H9 (cell line): Measurements from ENCODE around the gene SELENOS. TPM values are rescaled to one million over a fixed set of nuclear protein-coding genes. Genes with fewer than 3 reads are reported as not detected.

Experiments
- DNase-seq: peaks from one replicate; pipeline ENCODE4 v3.0.0-alpha.2; 2017
- H2AFZ ChIP-seq: one replicate; pipeline ENCODE4 v1.6.1; 2013; ENCODE audit warnings: mild to moderate bottlenecking, low read length, control low read depth, moderate library complexity
- H2AK5ac ChIP-seq: 2 replicates; pipeline ENCODE4 v1.6.1; 2013; ENCODE audit warnings: low read length, control low read depth, mixed read lengths; ENCODE audit not compliant: insufficient read length
- H2BK120ac ChIP-seq: one replicate; pipeline ENCODE4 v1.6.1; 2013; ENCODE audit warnings: low read depth, mild to moderate bottlenecking, low read length, control low read depth, inconsistent platforms; ENCODE audit not compliant: poor library complexity, severe bottlenecking
- H2BK12ac ChIP-seq: 2 replicates; pipeline ENCODE4 v1.6.1; 2013; ENCODE audit warnings: low read length, control low read depth, mixed read lengths, low read depth; ENCODE audit not compliant: insufficient read length
- H2BK15ac ChIP-seq: 2 replicates; pipeline ENCODE4 v1.6.1; 2013; ENCODE audit warnings: low read depth, low read length, control low read depth
- H2BK20ac ChIP-seq: one replicate; pipeline ENCODE4 v1.6.1; 2013; ENCODE audit warnings: low read depth, mild to moderate bottlenecking, low read length, control low read depth, inconsistent platforms; ENCODE audit not compliant: poor library complexity, severe bottlenecking
- H2BK5ac ChIP-seq: 2 replicates; pipeline ENCODE4 v1.6.1; 2013; ENCODE audit warnings: low read length, control low read depth, mixed read lengths; ENCODE audit not compliant: insufficient read length
- H3K14ac ChIP-seq: 2 replicates; pipeline ENCODE4 v1.6.1; 2013; ENCODE audit warnings: low read length, control low read depth; ENCODE audit not compliant: insufficient read depth
- H3K18ac ChIP-seq: 2 replicates; pipeline ENCODE4 v1.6.1; 2013; ENCODE audit warnings: low read depth, mild to moderate bottlenecking, mixed read lengths, low read length, control low read depth; ENCODE audit not compliant: insufficient read length
- H3K23ac ChIP-seq: 2 replicates; pipeline ENCODE4 v1.6.1; 2013; ENCODE audit warnings: low read length, control low read depth, mixed read lengths, low read depth; ENCODE audit not compliant: insufficient read length
- H3K23me2 ChIP-seq: 2 replicates; pipeline ENCODE4 v1.6.1; 2013; ENCODE audit warnings: low read depth, mild to moderate bottlenecking, mixed read lengths, low read length, control low read depth; ENCODE audit not compliant: insufficient read length, poor library complexity, severe bottlenecking
- H3K27ac ChIP-seq: 2 replicates; pipeline ENCODE4 v1.5.1; 2013; ENCODE audit warnings: low read length, control low read depth, mixed read lengths, low read depth; ENCODE audit not compliant: insufficient read length
- H3K27me3 ChIP-seq: 2 replicates; pipeline ENCODE4 v1.6.1; 2013; ENCODE audit warnings: low read length, control low read depth, inconsistent platforms; ENCODE audit not compliant: insufficient read depth
- H3K4ac ChIP-seq: 2 replicates; pipeline ENCODE4 v1.6.1; 2013; ENCODE audit warnings: low read depth, mild to moderate bottlenecking, control low read depth, inconsistent platforms, low read length, moderate library complexity
- H3K4me1 ChIP-seq: 2 replicates; pipeline ENCODE4 v1.6.1; 2013; ENCODE audit warnings: low read length, control low read depth, inconsistent platforms; ENCODE audit not compliant: insufficient read depth
- H3K4me2 ChIP-seq: 2 replicates; pipeline ENCODE4 v1.6.1; 2013; ENCODE audit warnings: low read length, control low read depth, mixed read lengths; ENCODE audit not compliant: insufficient read length, insufficient read depth
- H3K56ac ChIP-seq: 2 replicates; pipeline ENCODE4 v1.6.1; 2013; ENCODE audit warnings: low read depth, mild to moderate bottlenecking, mixed read lengths, low read length, control low read depth; ENCODE audit not compliant: insufficient read length
- H3K79me1 ChIP-seq: 2 replicates; pipeline ENCODE4 v1.6.1; 2013; ENCODE audit warnings: low read depth, mild to moderate bottlenecking, moderate library complexity, low read length, control low read depth, inconsistent platforms; ENCODE audit not compliant: insufficient read depth, poor library complexity, severe bottlenecking
- H3K79me2 ChIP-seq: 2 replicates; pipeline ENCODE4 v1.6.1; 2013; ENCODE audit warnings: low read length, control low read depth, inconsistent platforms; ENCODE audit not compliant: insufficient read depth
- H3K9ac ChIP-seq: 2 replicates; pipeline ENCODE4 v1.6.1; 2013; ENCODE audit warnings: low read length, control low read depth, mixed read lengths; ENCODE audit not compliant: insufficient read length; ENCODE audit errors: extremely low read depth
- H3K9me3 ChIP-seq: one replicate; pipeline ENCODE4 v1.6.1; 2013; ENCODE audit warnings: low read depth, low read length, inconsistent platforms; ENCODE audit not compliant: control insufficient read depth
- H3T11ph ChIP-seq: one replicate; pipeline ENCODE4 v1.6.1; 2013; ENCODE audit warnings: mild to moderate bottlenecking, low read length, control low read depth, inconsistent platforms
- H4K20me1 ChIP-seq: one replicate; pipeline ENCODE4 v1.6.1; 2013; ENCODE audit not compliant: control insufficient read depth, insufficient read length, insufficient read depth
- H4K5ac ChIP-seq: 2 replicates; pipeline ENCODE4 v1.6.1; 2013; ENCODE audit warnings: low read depth, mild to moderate bottlenecking, mixed read lengths, low read length, control low read depth; ENCODE audit not compliant: insufficient read length
- H4K8ac ChIP-seq: replicated peaks from 2 replicates; pipeline ENCODE4 v1.6.1; 2013; ENCODE audit warnings: low read length, control low read depth, mixed read lengths, low read depth; ENCODE audit not compliant: insufficient read length
- H4K91ac ChIP-seq: 2 replicates; pipeline ENCODE4 v1.6.1; 2013; ENCODE audit warnings: low read depth, mild to moderate bottlenecking, moderate library complexity, mixed read lengths, low read length, control low read depth; ENCODE audit not compliant: insufficient read length
- H3K27ac Mint-ChIP-seq, 3 experiments: 2 replicates in 2 of 3; 3 replicates in 1 of 3; pipeline ENCODE4 v1.8.0; 2020 to 2021; ENCODE audit warnings: mixed read lengths in 3 of 3, mild to moderate bottlenecking in 1 of 3, moderate library complexity in 1 of 3
- H3K27me3 Mint-ChIP-seq: 2 replicates; pipeline ENCODE4 v1.8.0; 2021; ENCODE audit warnings: low read depth, mild to moderate bottlenecking, moderate library complexity, mixed read lengths
- H3K36me3 Mint-ChIP-seq, 3 experiments: 2 replicates in 2 of 3; 3 replicates in 1 of 3; pipeline ENCODE4 v1.8.0; 2020 to 2021; ENCODE audit warnings: low read depth in 3 of 3, mixed read lengths in 3 of 3; ENCODE audit not compliant: insufficient read depth in 1 of 3
- H3K4me1 Mint-ChIP-seq, 2 experiments: 2 replicates each; pipeline ENCODE4 v1.8.0; 2020; ENCODE audit warnings: mixed read lengths in 2 of 2
- H3K4me3 Mint-ChIP-seq, 2 experiments: 2 replicates in 1 of 2; 3 replicates in 1 of 2; pipeline ENCODE4 v1.8.0; 2020 to 2021; ENCODE audit warnings: mild to moderate bottlenecking in 2 of 2, mixed read lengths in 2 of 2, moderate library complexity in 1 of 2
- H3K9me3 Mint-ChIP-seq, 2 experiments: 2 replicates in 1 of 2; 3 replicates in 1 of 2; pipeline ENCODE4 v1.8.0; 2020; ENCODE audit warnings: mild to moderate bottlenecking in 2 of 2, mixed read lengths in 2 of 2, moderate library complexity in 1 of 2
- WGBS: extraction: QIAGEN DNeasy Blood & Tissue Kit; methylation state at CpG from one replicate; pipeline ENCODE4 v1.1.7; 2013; ENCODE audit warnings: missing lambda C conversion rate, low lambda C conversion rate, mixed read lengths; ENCODE audit not compliant: insufficient read length; ENCODE audit errors: extremely low coverage; 5-methylcytosine and 5-hydroxymethylcytosine counted together
- total RNA-seq: library from RNA; stranded (reverse); gene quantifications from 2 replicates; pipeline ENCODE4 v1.2.1, GENCODE V29; 2021
- TF ChIP-seq, protein P1 (sequence below): fragments of 200-600 bp; sonication (generic); conservative IDR thresholded peaks from 3 replicates; pipeline ENCODE4 v1.8.0; 2021; ENCODE audit warnings: antibody characterized with exemption, mild to moderate bottlenecking

The SELENOS gene
- total RNA-seq, 1 experiment from 2014 or later, result 57.7 TPM

DNA sequence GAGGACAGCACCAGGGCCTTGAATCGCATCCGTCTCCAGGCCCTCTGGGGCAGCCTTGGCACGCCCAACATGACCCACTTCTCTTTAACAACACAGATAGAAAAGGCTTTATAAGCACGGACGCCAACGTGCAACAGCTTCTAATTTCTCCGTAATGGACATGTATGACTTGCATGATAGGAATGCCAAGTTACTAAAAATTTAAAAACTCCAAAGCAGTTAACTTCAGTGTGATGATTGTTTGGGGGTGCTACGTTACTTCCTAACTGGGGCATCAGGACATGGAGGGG lies 48.7 kb upstream of the SELENOS start:
- Mint-ChIP-seq H3K4me1 (peaks cover 2 to 3% of the 10 kb centered on the region in 2 experiments; a peak in 3 of 4 replicates), H3K36me3 (no peaks in the 10 kb centered on the region; a peak in 1 of 7 replicates), H3K27me3 (peaks cover 57% of the 10 kb centered on the region), H3K27ac (no peak overlapping the region; a peak in 1 of 7 replicates), H3K4me3 (no peak overlapping the region), H3K9me3 (no peaks in the 10 kb centered on the region)
- no peaks in the 10 kb centered on the region for H3K79me1 ChIP-seq
- no peak overlapping the region for H2BK12ac ChIP-seq
- H3K18ac ChIP-seq, result no peak overlapping the region
- H3K23me2 ChIP-seq, result no peaks in the 10 kb centered on the region
- H2BK20ac ChIP-seq, result no peak overlapping the region
- no peak overlapping the region for H3K56ac ChIP-seq
- no peak overlapping the region for H3K9ac ChIP-seq
- H3K27ac ChIP-seq, result no peak overlapping the region
- no peak overlapping the region for H3K4ac ChIP-seq
- TF ChIP-seq, protein P1, sequence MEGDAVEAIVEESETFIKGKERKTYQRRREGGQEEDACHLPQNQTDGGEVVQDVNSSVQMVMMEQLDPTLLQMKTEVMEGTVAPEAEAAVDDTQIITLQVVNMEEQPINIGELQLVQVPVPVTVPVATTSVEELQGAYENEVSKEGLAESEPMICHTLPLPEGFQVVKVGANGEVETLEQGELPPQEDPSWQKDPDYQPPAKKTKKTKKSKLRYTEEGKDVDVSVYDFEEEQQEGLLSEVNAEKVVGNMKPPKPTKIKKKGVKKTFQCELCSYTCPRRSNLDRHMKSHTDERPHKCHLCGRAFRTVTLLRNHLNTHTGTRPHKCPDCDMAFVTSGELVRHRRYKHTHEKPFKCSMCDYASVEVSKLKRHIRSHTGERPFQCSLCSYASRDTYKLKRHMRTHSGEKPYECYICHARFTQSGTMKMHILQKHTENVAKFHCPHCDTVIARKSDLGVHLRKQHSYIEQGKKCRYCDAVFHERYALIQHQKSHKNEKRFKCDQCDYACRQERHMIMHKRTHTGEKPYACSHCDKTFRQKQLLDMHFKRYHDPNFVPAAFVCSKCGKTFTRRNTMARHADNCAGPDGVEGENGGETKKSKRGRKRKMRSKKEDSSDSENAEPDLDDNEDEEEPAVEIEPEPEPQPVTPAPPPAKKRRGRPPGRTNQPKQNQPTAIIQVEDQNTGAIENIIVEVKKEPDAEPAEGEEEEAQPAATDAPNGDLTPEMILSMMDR, result no peak
- H3K23ac ChIP-seq, result no peak overlapping the region
- no peak overlapping the region for H3T11ph ChIP-seq
- no peak for DNase-seq
- H2BK120ac ChIP-seq, result no peak overlapping the region
- H3K4me1 ChIP-seq, result no peaks in the 10 kb centered on the region
- H3K9me3 ChIP-seq, result no peaks in the 10 kb centered on the region
- no peaks in the 10 kb centered on the region for H3K79me2 ChIP-seq
- no peaks in the 10 kb centered on the region for H4K20me1 ChIP-seq
- no peak overlapping the region for H4K91ac ChIP-seq
- no peaks in the 10 kb centered on the region for H3K27me3 ChIP-seq
- H2BK15ac ChIP-seq, result no peak overlapping the region
- H3K14ac ChIP-seq, result no peak overlapping the region
- whole genome bisulfite sequencing, result no CpG with 5 or more reads among the region's 8 CpGs
- no peak overlapping the region for H3K4me2 ChIP-seq
- H4K8ac ChIP-seq, result no peak overlapping the region
- H2BK5ac ChIP-seq, result no peak overlapping the region
- no peak overlapping the region for H2AFZ ChIP-seq
- H2AK5ac ChIP-seq, result no peak overlapping the region
- no peak overlapping the region for H4K5ac ChIP-seq
